Hematopoietic multipotent progenitor cell treated with erythropoietin and hydrocortisone succinate and interleukin-3 and kit ligand, for 4 days (in vitro differentiated cells): ENCODE data around the gene UNC93B1.

Experiments used
- DNase-seq: peaks from one replicate; pipeline ENCODE4 v3.0.0-alpha.2; 2015

UNC93B1 gene

GRCh38 chr11:68022531-68022930, 18.6 kb upstream of the UNC93B1 start:
- DNase-seq = no peak

- DNase-seq = no peak
Observed at GRCh38 chr11:68021167-68021787, 17.4 kb upstream of the UNC93B1 start.

GRCh38 chr11:68020575-68020974, 16.7 kb upstream of the UNC93B1 start:
- DNase-seq = peak; percentile 58

- no peak for DNase-seq
Observed at GRCh38 chr11:68019486-68019885, 15.6 kb upstream of the UNC93B1 start.

GRCh38 chr11:68018730-68019190, 14.9 kb upstream of the UNC93B1 start:
- DNase-seq = no peak

- DNase-seq = no peak
Observed at GRCh38 chr11:68017980-68018729, 14.3 kb upstream of the UNC93B1 start.

GRCh38 chr11:68016904-68017817, 13.3 kb upstream of the UNC93B1 start:
- peak; percentile 68 for DNase-seq

- DNase-seq = no peak
Observed at GRCh38 chr11:68016161-68016903, 12.4 kb upstream of the UNC93B1 start.

- DNase-seq = no peak
Observed at GRCh38 chr11:68015467-68015866, 11.6 kb upstream of the UNC93B1 start.

- no peak for DNase-seq
Observed at GRCh38 chr11:68014947-68015447, 11.1 kb upstream of the UNC93B1 start.

GRCh38 chr11:68014157-68014946, 10.5 kb upstream of the UNC93B1 start:
- DNase-seq = peak; percentile 83

GRCh38 chr11:68013611-68014156, 9.8 kb upstream of the UNC93B1 start:
- DNase-seq = no peak

- no peak for DNase-seq
Observed at GRCh38 chr11:68012843-68013610, 9.1 kb upstream of the UNC93B1 start.

- DNase-seq = peak; percentile 49
Observed at GRCh38 chr11:68012044-68012842, 8.3 kb upstream of the UNC93B1 start.

GRCh38 chr11:68011051-68011943, 7.4 kb upstream of the UNC93B1 start:
- DNase-seq = peak; percentile 74

- peak; percentile 99 for DNase-seq
Observed at GRCh38 chr11:68010090-68011041, 6.5 kb upstream of the UNC93B1 start, which contains the start of gene ALDH3B1. Gene ALDH3B1, plus strand, starts transcription at chr11:68010327. Its CDS starts 4,971 bp downstream, at chr11:68015298.
